Thymus (tissue), 11 donors: ENCODE results near the gene DNM2. TPM values are rescaled to one million over a fixed set of nuclear protein-coding genes. Genes with fewer than 3 reads are reported as not detected.
"Not testable (repeated sequence)": the region's sequence is repeated elsewhere in the genome, so short reads cannot be mapped to it uniquely, and the experiment has no call there.

ENCODE experiments used
- DNase-seq, 9 donors: peaks; one replicate each; pipeline ENCODE4 v3.0.0-alpha.2; 2013; ENCODE audit warnings: low spot score in 9 of 9, low read depth in 6 of 9, missing footprints in 1 of 9
- H3K27ac ChIP-seq, 2 donors: one replicate each; pipeline ENCODE4 v1.5.1; 2013; ENCODE audit warnings: control low read depth in 1 of 2, low read depth in 1 of 2, low read length in 1 of 2, mild to moderate bottlenecking in 1 of 2, moderate library complexity in 1 of 2
- H3K27me3 ChIP-seq, 2 donors: one replicate each; pipeline ENCODE4 v1.5.1; 2013; ENCODE audit warnings: low read length in 1 of 2; ENCODE audit not compliant: control insufficient read depth in 2 of 2, insufficient read depth in 1 of 2
- H3K36me3 ChIP-seq, 2 donors: one replicate each; pipeline ENCODE4 v1.5.1; 2013; ENCODE audit warnings: low read length in 1 of 2, mild to moderate bottlenecking in 1 of 2, moderate library complexity in 1 of 2; ENCODE audit not compliant: control insufficient read depth in 2 of 2, insufficient read depth in 2 of 2
- H3K4me1 ChIP-seq, 2 donors: one replicate each; pipeline ENCODE4 v1.5.1; 2013; ENCODE audit warnings: low read length in 2 of 2; ENCODE audit not compliant: control insufficient read depth in 2 of 2, insufficient read depth in 2 of 2
- H3K4me3 ChIP-seq, 2 donors: one replicate each; pipeline ENCODE4 v1.5.1; 2013; ENCODE audit warnings: low read length in 2 of 2, control low read depth in 1 of 2, mild to moderate bottlenecking in 1 of 2
- H3K9me3 ChIP-seq, 2 donors: one replicate each; pipeline ENCODE4 v1.5.1; 2013; ENCODE audit warnings: low read length in 1 of 2, mild to moderate bottlenecking in 1 of 2; ENCODE audit not compliant: control insufficient read depth in 2 of 2, insufficient read depth in 1 of 2
- WGBS: extraction: QIAGEN DNeasy Blood & Tissue Kit; methylation state at CpG from one replicate; pipeline ENCODE4 v1.1.7; 2013; 5-methylcytosine and 5-hydroxymethylcytosine counted together
- polyA plus RNA-seq: library from polyadenylated mRNA; stranded (reverse); fragments of 200-250 nt; gene quantifications from one replicate; pipeline ENCODE4 v1.2.3, GENCODE V29; 2013
- total RNA-seq: library from RNA; stranded (reverse); fragments of 120-200 nt; gene quantifications from one replicate; pipeline ENCODE4 v1.2.4, GENCODE V29; 2013
- donor health status: healthy.

DNM2 gene
- total and polyA plus RNA-seq, 2 donors: 49.0 to 102 TPM

DNA sequence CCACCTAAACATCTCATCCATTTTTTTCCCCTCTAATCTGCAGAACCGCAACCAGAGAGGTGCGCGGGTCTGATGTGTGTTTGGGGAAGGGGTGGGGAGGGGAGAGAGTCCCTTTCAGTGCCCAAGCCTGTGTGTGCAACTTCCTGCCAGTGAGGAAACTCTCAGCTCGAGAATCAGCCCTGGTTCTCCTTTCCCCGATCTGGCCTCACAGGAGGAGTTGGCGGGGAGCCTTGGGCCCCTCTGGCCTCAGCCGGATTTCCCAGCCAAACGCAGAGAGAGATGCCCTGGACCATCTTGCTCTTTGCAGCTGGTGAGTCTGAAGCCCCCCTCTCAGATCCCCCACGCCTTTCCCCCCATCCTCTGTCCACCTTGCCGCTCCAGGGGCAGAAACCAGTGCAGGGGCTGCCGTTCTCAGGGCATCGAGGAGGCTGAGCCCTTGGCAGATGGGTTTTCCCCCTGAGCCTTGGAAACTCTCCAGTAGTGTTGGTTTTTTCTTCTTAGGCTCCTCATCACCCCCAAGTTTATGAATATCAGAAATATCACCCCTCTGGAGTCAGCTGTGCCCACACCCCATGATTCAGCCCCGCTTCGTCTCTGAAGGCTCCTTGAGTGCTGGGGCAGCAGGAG lies 130.5 kb downstream of the DNM2 start, which contains the start of gene C19orf38:
Gene C19orf38, plus strand, starts transcription at position 186 of the 627 bp plus-strand sequence. Its CDS starts 94 bp downstream, at position 280.
- 20% methylated on average over 14 of the region's 14 CpGs for WGBS
- H3K4me3 ChIP-seq: peak within 1 kb of the TSS in 1 of 2 donors; percentile 26
- peak within 1 kb of the TSS in 1 of 2 donors; percentile 51 for H3K27ac ChIP-seq
- H3K9me3 ChIP-seq: peaks cover 0 to 15% of the 10 kb centered on the region in 2 donors
- no peaks in the 10 kb centered on the region for H3K27me3 ChIP-seq
- no peaks in the 10 kb centered on the region for H3K36me3 ChIP-seq
- DNase-seq: peak in 1 of 9 donors; percentile 53
- H3K4me1 ChIP-seq: peaks cover 0 to 6% of the 10 kb centered on the region in 2 donors

DNA sequence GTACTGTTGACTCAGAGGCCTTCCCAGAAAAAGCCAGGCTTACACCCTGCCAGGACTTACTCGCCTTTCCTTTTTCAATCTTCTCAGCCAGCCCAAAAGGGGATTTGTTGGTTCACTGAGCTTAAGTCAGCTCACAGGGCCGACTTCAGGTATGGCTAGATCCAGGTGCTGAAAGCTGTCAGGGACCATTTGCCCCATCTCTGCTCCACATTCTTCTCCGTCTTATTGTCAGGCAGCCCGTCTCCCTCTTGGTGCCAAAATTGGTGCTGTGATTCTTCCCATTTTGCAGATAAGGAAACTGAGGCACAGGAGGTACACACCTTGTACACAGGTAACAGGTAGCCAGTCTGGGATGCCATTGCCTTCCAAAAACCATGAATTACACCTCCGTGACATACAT lies 132.8 kb downstream of the DNM2 start:
- Histone ChIP-seq H3K27ac (no peak overlapping the region), H3K4me3 (no peak overlapping the region), H3K4me1 (peaks cover 0 to 6% of the 10 kb centered on the region in 2 donors), H3K9me3 (peaks cover 0 to 14% of the 10 kb centered on the region in 2 donors), H3K36me3 (no peaks in the 10 kb centered on the region), H3K27me3 (no peaks in the 10 kb centered on the region)
- WGBS: 99% methylated on average over 5 of the region's 5 CpGs
- DNase-seq: no peak

DNA sequence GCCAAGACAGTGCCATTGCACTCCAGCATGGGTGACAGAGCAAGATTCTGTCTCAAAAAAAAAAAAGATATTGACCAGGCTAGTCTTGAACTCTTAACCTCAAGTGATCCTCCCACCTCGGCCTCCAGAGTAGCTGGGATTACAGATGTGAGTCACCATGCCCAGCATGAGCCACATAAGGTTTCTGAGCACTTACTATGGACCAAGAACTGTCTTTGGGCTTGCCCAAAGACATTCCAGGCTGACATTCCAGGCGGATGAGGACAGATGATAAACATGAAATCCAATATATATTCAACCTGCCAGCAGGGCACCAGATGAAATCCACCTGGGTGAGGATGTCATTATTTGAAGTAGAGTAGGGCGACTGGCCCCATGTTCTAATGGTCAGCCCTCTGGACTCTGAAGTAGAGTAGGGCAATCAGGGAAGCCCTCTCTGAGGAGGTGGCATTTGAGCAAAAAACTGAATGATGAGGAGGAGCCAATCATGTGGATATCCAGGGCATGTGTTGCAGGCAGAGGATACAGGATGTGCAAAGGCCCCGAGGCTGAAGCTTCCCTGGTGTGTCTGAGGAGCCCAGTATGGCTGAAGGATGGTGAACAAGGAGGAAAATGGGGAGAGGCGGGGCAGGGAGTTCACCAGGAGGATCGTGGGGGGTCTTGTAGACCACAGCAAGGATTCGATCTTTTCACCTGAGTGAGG lies 134.4 kb downstream of the DNM2 start:
- DNase-seq: no peak
- H3K36me3 ChIP-seq: no peaks in the 10 kb centered on the region
- H3K27me3 ChIP-seq: no peaks in the 10 kb centered on the region
- peaks cover 0 to 5% of the 10 kb centered on the region in 2 donors for H3K9me3 ChIP-seq
- 95% methylated on average over 7 of the region's 7 CpGs for whole genome bisulfite sequencing
- H3K4me1 ChIP-seq: peaks cover 0 to 6% of the 10 kb centered on the region in 2 donors
- H3K27ac ChIP-seq: no peak overlapping the region
- no peak overlapping the region for H3K4me3 ChIP-seq

DNA sequence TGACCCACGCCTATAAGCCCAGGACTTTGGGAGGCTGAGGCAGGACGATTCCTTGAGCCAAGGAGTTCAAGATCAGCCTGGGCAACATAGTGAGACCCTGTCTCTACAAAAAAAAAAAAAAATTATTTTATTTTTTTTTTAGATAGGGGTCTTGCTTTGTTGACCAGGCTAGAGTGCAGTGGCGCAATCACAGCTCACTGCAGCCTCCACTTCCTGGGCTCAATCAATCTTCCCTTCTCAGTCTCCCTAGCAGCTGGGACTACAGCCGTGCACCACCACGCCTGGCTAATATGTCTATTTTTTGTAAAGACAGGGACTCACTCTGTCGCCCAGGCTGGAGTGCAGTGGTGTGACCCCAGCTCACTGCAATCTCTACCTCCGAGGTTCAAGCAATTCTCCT lies 135.1 kb downstream of the DNM2 start:
- H3K27ac ChIP-seq: no peak overlapping the region
- no peaks in the 10 kb centered on the region for H3K27me3 ChIP-seq
- H3K4me1 ChIP-seq: peaks cover 0 to 6% of the 10 kb centered on the region in 2 donors
- WGBS: 97% methylated on average over 7 of the region's 7 CpGs
- H3K4me3 ChIP-seq: no peak overlapping the region
- H3K36me3 ChIP-seq: no peaks in the 10 kb centered on the region
- no peak for DNase-seq
- H3K9me3 ChIP-seq: no peaks in the 10 kb centered on the region

DNA sequence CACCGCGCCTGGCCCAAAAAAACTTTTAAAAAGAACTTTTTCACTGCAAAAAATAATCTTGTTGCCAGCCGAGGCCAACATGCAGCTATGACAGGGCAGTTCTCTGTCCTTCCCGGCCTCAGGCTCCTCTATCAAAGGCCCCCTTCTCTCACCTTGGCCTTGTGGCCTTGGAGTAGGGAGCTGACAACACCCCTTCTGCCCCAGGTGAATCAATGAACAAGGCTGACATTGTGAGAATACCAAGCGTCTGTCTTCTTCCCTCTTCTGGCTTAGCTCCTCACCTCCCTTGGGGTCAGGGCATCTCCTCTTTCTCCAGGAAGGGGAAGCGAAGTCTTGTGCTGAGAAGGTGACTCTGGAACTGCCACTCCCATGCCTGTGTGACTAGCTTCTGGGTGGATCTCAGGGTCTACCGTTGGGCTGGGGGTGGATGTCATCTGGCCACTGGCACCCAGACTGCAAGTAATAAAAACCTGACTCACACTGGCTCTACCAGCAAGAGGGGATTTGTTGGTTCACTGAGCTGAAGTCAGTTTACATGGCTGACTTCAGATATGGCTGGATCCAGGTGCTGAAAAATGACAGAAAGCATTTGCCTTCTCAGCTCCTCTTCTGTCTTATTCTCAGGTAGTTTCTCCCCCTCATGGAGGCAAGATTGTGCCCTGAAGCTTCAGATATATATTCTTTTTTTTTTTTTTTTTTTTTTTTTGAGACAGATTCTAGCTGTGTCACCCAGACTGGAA lies 136.6 kb downstream of the DNM2 start:
- no peak overlapping the region for H3K27ac ChIP-seq
- no peaks in the 10 kb centered on the region for H3K4me1 ChIP-seq
- 96% methylated on average over 7 of the region's 7 CpGs for WGBS
- H3K9me3 ChIP-seq: no peaks in the 10 kb centered on the region
- H3K36me3 ChIP-seq: no peaks in the 10 kb centered on the region
- DNase-seq: no peak
- no peaks in the 10 kb centered on the region for H3K27me3 ChIP-seq
- H3K4me3 ChIP-seq: no peak overlapping the region

DNA sequence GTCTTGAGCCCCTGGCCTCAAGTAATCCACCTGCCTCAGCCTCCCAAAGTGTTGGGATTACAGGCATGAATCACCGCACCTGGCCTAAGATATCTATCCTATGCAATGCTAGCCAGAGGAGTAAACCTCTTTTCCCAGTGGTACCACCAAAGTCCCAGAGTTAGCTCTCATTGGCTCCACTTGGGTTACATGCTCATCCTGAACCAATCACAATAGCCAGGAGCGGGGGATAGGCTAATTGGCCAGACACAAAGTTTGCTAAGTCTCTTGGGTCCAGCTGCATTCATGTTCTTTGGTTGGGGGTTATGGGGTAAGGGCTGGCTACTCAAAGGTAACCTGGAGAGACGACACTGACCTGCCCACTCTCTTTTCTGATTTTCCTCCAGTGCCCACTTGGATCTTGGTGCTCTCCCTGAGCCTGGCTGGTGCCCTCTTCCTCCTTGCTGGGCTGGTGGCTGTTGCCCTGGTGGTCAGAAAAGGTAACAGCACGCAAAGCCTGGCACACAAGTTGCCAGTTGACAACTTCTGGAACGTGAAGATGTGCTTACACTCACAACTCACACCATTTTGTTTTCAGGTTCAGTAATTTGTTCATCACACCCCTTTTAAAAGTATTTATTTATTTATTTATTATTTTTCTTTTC lies 138.1 kb downstream of the DNM2 start:
- Histone ChIP-seq H3K4me3 (no peak overlapping the region), H3K27ac (no peak overlapping the region), H3K4me1 (no peaks in the 10 kb centered on the region), H3K9me3 (no peaks in the 10 kb centered on the region), H3K36me3 (no peaks in the 10 kb centered on the region), H3K27me3 (no peaks in the 10 kb centered on the region)
- 94% methylated on average over 5 of the region's 5 CpGs for WGBS
- no peak for DNase-seq

DNA sequence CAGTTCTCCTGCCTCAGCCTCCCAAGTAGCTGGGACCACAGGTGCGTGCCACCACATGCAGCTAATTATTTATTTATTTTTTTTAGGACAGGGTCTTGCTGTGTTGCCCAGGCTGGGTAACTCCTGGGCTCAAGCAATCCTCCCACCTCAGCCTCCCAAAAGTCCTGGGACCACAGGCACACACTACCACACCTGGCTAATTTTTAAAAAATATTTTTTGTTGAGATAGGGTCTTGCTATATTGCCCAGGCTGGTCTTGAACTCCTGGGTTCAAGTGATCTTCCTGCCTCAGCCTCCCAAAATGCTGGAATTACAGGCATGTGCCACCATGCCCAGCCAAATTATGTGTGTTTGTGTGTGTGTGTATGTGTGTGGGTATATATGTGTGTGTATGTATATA lies 139.0 kb downstream of the DNM2 start:
- not testable (repeated sequence) for H3K36me3 ChIP-seq

DNA sequence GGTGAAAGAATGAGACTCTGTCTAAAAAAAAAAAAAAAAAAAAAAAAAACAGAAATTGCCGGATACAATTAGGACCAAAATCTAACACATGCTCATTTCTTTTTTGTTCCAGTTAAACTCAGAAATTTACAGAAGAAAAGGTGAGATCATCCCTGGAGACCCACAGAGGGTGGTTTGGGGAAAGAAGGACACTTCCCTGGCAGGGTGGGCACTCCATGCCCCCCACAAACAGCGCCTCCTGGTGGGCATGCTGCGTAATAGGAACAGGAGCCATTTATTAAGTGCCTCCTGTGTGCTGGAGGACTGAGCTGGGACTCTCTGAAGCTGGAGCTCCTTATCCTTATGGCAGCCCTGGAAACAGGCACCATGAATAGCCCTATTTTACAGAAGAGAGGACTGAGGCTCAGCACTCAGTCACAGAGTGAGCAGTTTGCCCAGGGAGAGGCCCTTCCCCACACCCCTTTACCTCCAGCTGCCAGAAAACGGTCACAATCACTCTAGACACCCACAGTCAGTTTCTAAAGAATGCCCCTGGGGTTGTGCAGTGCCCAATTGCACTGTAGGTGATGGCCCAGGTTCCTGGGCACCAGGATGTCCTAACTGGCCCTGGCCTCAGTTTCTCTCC lies 140.4 kb downstream of the DNM2 start:
- H3K27ac ChIP-seq: no peak overlapping the region
- H3K4me3 ChIP-seq: no peak overlapping the region
- no peaks in the 10 kb centered on the region for H3K9me3 ChIP-seq
- 83% methylated on average over 4 of the region's 4 CpGs for WGBS
- H3K4me1 ChIP-seq: no peaks in the 10 kb centered on the region
- no peaks in the 10 kb centered on the region for H3K27me3 ChIP-seq
- DNase-seq: no peak
- no peaks in the 10 kb centered on the region for H3K36me3 ChIP-seq

More for the DNA sequence above, 139.0 kb downstream of the DNM2 start:
- H3K4me1 ChIP-seq, H3K4me3 ChIP-seq, H3K27me3 ChIP-seq, H3K27ac ChIP-seq, DNase-seq, H3K9me3 ChIP-seq: not testable (repeated sequence)
- 98% methylated on average over 1 of the region's 1 CpG for WGBS
